Measurements from ENCODE around the gene GNA12.

DNA sequence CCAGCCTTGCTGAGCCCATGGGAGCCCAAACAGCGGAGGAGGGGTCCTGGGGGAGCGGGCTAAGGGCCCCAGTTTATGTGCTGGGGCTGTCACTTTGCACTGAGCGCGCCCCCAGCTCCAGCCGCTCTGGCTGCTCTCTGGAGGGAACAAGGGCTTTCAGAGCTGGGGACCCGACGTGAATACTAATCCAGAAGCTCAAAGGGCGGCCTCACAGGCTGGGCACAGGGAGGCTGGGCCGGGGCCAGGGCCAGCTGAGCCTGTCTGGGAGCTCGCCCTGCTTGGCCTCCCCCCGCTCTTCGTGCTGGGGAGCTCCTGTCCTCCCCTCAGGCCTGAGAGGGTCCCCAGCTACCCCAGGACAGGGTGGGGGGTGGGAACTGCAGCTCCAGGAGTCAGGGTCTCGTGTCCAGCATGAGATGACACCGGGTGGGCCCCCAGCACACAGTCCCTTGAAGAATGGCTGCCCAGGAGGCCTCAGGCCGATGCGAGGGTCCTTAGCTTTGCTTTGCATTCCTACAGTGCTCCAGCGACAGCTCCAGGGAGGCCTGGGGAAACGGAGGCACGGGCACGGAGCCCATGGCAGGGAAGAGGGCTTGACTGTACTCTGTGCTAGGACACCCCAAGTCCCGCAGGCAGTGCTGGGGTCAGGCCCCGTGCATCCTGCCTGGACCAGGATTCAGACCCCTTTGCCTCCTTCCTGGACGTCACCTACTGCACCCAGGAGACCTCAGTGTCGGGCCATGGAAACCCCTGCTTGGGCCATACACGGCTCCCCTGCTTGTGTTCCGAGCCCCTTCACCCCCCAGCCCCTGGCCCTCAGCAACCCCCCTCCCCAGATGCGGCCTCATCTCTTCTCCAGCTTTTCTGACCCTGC is 161.9 kb downstream of the GNA12 start:
- TF ChIP-seq, protein P1, sequence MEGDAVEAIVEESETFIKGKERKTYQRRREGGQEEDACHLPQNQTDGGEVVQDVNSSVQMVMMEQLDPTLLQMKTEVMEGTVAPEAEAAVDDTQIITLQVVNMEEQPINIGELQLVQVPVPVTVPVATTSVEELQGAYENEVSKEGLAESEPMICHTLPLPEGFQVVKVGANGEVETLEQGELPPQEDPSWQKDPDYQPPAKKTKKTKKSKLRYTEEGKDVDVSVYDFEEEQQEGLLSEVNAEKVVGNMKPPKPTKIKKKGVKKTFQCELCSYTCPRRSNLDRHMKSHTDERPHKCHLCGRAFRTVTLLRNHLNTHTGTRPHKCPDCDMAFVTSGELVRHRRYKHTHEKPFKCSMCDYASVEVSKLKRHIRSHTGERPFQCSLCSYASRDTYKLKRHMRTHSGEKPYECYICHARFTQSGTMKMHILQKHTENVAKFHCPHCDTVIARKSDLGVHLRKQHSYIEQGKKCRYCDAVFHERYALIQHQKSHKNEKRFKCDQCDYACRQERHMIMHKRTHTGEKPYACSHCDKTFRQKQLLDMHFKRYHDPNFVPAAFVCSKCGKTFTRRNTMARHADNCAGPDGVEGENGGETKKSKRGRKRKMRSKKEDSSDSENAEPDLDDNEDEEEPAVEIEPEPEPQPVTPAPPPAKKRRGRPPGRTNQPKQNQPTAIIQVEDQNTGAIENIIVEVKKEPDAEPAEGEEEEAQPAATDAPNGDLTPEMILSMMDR (conservative IDR thresholded peaks at IDR 0.05; ENCODE audit: low read depth, low read length): no peak
- TF ChIP-seq POLR2A (IDR thresholded peaks at IDR 0.05; ENCODE audit: low read depth, low read length): no peak
- no peak for TF ChIP-seq MXI1 (IDR thresholded peaks at IDR 0.05; ENCODE audit: borderline replicate concordance, low read depth, low read length)
- TF ChIP-seq RAD21 (IDR thresholded peaks at IDR 0.05; ENCODE audit: low read length): no peak
- TF ChIP-seq RFX5 (IDR thresholded peaks at IDR 0.05; ENCODE audit: low read depth, low read length): no peak
- TF ChIP-seq NFE2L2 (IDR thresholded peaks at IDR 0.05; ENCODE audit: low read depth, low read length): no peak
- TF ChIP-seq, protein P2, sequence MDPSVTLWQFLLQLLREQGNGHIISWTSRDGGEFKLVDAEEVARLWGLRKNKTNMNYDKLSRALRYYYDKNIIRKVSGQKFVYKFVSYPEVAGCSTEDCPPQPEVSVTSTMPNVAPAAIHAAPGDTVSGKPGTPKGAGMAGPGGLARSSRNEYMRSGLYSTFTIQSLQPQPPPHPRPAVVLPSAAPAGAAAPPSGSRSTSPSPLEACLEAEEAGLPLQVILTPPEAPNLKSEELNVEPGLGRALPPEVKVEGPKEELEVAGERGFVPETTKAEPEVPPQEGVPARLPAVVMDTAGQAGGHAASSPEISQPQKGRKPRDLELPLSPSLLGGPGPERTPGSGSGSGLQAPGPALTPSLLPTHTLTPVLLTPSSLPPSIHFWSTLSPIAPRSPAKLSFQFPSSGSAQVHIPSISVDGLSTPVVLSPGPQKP (IDR thresholded peaks at IDR 0.05; ENCODE audit: borderline replicate concordance, low read depth, low read length): no peak
- no peak for TF ChIP-seq MAZ (IDR thresholded peaks at IDR 0.05; ENCODE audit: borderline replicate concordance, low read depth, low read length)
- TF ChIP-seq, protein P3, sequence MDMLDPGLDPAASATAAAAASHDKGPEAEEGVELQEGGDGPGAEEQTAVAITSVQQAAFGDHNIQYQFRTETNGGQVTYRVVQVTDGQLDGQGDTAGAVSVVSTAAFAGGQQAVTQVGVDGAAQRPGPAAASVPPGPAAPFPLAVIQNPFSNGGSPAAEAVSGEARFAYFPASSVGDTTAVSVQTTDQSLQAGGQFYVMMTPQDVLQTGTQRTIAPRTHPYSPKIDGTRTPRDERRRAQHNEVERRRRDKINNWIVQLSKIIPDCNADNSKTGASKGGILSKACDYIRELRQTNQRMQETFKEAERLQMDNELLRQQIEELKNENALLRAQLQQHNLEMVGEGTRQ (IDR thresholded peaks at IDR 0.05; ENCODE audit: low read depth, low read length): no peak
- no peak for TF ChIP-seq CEBPB (IDR thresholded peaks at IDR 0.05; ENCODE audit: low read depth, low read length)
- no peak for TF ChIP-seq FOS (IDR thresholded peaks at IDR 0.05; ENCODE audit: low read depth, low read length)
- no peak for TF ChIP-seq MAFK (IDR thresholded peaks at IDR 0.05; ENCODE audit: low read depth, low read length)

Data from IMR-90 (cell line).